HG03354 (cell line): Measurements from ENCODE around the gene ARL5B.

ENCODE experiments used
- ATAC-seq: cut with Tn5 transposase; IDR thresholded peaks from one replicate; pipeline ENCODE4 v1.9.1; 2021; ENCODE audit warnings: mild to moderate bottlenecking; ENCODE audit not compliant: unreplicated experiment, poor library complexity, severe bottlenecking

Gene ARL5B

DNA sequence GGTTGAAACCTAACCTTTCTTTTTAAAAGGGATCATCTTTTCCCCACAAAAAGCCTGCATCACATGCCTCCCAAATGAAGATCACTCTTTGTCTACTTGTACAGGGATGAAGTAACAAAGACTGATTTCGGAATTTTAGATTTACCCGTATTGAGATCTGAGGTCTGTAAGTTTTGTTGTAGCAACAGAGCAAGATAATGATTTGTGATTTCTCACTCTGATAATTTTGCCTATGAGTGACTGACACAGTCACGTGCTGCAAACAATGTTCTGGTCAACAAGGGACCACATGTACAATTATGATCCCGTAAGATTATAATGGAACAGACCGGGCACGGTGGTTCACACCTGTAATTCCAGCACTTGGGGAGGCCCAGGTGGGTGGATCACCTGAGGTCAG lies 31.3 kb downstream of the ARL5B start:
- no peak for ATAC-seq

DNA sequence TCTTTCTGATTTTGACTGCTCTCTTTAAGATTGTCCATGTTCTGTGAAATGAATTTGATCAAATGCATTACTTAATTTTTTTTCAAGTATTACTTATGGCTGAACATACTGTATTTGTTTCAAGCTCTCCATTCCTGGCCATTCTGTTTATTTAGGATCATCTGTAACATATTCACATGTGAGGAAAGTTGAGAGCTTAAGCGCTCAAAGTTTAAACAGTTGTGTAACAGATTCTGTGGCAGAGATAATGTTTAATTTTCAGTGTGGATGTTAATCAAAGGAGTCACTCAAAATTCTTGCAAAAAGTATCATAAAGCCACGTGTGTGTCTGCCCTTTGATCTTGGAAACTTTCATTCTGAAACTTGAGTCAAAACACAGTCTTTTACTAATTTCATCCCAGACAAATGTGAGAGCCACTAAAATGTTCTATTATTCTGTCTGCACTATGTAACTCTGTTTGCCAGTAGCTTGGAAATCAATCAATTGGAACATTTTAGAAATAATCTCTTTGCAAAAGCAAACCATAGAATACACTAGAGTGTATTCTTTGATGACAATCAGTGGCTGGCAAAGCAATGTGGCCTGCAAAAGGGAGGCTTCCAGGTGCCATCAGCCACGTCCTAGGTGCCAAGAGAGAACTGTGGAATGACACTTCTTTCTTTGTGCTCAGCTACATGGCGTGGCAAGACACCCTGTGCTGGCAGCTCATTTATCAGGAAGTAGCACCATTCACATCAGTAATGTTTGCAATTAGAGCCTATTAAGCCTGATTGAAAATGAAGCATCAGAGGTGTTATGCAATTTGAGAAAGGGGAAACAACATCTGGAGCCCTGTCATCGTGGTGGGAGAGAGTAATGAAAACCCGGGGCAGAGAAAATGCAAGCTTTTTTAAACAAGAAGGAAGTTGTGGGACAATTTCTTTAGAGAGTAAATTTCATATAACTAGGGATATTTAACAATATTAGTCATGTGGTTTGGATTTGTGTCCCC lies 40.9 kb downstream of the ARL5B start:
- ATAC-seq: no peak

DNA sequence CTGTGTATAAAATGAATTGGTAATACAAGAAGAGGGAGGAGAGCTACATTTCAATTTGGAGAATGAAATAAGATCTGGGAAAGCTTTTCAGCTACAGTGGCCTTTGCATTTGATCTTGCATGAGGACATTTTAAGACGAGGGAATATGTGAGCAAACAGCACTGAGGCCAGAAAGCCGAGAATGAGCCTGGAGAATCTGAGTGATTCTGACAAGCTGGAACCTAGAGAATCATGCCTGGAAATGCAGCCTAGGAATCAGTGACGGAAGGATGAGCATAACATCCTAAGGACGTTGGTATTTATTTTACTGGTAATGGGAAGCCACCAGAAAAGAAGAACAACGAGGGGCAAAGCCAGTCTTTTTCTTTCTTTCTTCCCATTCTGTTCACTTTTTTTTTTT lies 44.3 kb downstream of the ARL5B start:
- ATAC-seq: no peak

DNA sequence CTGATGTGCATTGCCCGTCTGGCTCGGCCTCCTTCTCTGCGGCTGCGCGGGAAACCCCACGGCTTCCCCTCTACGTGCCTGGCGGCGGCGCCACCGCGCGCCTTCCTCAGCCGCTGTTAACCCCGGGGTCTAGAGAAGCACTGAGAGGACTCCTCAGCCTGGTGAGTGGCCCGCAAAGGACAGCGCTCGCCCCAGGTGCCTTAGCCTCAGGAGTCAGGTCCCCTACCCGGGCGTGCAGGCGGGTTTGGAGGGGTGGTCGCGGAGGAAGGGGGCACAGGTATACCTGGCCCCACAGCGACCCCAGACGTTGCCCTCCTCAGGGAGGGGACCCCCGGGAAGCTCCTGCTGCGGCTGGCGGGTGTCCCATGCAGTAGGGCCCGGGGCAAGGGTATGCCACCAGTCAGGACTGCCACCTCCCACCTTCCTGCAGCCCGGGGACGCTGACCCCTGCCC lies 51.0 kb downstream of the ARL5B start:
- no peak for ATAC-seq

DNA sequence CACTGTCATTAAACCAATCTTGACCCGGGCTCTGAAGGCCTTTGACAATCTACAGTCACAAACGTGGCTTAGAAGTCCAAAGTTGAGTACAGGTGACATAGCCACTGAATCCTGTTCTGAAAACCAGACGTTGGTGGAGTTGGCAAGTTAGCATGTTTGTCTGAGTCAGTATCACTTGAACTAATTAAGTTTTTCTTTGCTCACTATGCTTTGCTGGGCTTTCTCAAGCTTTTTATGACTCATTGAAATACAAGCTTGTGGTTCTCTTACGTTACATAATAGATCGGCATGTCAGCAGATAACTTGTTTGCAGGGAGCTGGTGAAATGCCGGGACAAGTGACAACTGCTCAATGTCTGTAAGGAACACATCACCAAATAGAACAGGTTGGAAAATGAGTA lies 53.8 kb downstream of the ARL5B start:
- ATAC-seq: no peak

DNA sequence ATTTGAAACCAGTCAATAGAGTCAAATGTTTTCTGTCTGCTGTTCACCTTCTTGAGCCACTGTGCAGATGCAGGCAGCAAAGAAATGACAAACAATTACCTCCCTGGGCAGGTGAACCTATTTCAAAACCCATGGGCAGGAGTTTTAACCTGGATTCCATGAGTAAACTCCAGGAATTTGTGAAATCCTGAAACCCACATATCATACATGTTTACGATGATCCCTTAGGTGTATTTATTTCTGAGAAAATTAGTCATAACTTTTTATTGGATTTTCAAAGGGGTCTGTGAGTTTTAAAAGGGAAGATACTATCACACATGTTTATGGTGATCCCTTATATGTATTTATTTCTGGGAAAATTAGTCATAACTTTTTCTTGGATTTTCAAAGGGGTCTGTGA lies 59.8 kb downstream of the ARL5B start:
- ATAC-seq: no peak

DNA sequence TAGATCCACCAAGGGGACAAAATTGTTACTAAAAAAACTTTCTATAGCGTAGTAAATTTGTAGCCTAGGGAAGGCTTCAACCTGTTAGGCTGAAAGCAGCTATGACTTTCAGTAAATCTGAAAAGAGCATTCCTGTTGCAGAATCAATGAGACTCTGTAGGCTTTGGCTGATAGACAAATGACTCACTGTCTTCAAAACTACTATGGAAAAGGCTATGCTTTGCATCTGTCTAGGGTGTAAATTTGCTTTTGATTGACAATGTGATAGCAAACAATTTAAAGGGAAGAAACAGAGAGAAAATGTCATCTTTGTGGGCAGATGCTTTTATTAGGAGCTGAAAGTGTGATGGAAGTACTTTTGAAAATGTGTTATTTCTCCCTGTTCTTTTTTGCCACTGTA lies 60.6 kb downstream of the ARL5B start:
- ATAC-seq: no peak

DNA sequence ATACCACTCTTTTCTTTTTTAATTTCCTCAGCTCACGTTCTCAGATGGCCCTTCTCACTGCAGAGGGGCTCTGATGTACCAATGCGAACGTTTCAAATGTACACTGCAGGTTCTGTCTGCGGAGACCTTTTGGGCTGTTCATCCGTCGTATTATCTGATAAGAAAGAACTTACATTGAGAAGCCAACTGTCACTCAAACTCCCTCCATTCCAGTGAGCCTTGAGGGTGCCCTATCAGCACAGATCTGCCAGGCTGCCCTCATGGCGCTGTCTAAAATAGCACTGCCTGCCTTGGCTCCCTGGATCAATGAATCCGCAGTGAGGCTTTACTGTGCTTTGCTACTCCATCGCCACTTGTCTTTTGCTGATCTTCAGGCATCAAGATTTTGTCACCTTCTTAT lies 61.8 kb downstream of the ARL5B start:
- ATAC-seq: no peak

DNA sequence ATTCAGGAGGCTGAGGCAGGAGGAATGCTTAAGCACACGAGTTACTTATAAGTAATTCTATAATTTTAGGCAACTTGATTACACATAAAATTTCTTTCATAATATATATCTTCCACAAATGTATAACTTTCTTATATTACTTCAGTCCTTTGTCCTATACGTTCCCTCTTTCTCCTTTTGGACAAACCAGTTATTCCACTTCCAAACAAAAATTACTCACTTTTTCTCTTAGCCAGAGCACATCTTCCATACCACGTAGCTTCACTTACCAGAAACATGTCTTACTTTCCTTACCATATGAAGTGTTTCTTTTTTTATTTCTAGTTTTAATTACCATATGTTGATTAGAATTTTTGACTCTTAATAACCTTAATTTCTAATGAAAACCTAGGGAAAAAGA lies 64.6 kb downstream of the ARL5B start:
- ATAC-seq: no peak
